ENCODE results near the gene EFCAB12. TPM values are rescaled to one million over a fixed set of nuclear protein-coding genes. Genes with fewer than 3 reads are reported as not detected.
"Not testable (repeated sequence)": the region's sequence is repeated elsewhere in the genome, so short reads cannot be mapped to it uniquely, and the experiment has no call there.

The EFCAB12 gene
- total RNA-seq, 1 donor from 2014 or later = 0.34 TPM

DNA sequence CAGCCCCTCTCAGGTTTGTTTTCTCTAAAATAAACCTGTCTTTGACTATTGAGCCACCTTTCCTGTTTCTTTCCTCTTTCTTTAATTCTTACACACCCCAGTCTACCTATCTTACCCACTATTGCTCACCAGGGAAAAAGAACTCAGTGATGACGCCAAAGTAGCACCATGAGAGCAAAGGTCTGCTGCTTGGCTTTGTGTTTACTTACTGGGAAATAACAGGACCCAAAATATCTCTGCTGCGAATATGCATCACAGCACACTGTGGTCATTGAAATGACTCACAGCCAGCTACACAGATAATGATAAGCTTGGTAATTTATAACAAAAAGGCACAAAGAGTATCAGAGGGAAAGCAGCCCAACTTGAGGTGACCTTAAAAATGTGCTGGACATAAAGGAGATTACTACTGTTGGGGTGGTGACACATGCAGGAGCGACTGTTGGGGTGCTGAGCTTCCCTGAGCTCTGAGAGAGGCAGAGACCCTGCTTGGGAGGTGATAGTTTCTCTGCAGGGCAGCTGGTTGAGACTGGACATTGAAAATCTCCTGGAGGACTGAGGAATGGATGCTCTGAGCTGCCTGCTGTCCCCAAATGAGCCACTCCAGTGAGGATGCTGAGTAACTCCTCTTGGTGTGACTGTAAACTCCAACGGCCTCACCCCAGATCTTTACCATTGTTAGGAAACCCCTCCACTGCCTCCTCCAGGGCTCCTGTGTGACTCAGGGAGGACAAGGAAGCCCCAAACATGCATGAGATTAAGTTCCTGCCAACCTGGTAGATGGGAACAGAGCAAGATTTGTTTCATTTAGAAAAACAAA, 14.5 kb downstream of the EFCAB12 start:
- Mint-ChIP-seq H3K4me1 (ENCODE audit: low read depth) (no peaks in the 10 kb centered on the region), H3K4me3 (no peak overlapping the region), H3K27ac (no peak overlapping the region), H3K9me3 (no peaks in the 10 kb centered on the region), H3K36me3 (ENCODE audit: low read depth) (no peaks in the 10 kb centered on the region), H3K27me3 (ENCODE audit: insufficient read depth) (peaks cover 6% of the 10 kb centered on the region)
- intact Hi-C loops (cut with micrococcal nuclease) = no loop called here
- no peak for DNase-seq (ENCODE audit: low spot score)

DNA sequence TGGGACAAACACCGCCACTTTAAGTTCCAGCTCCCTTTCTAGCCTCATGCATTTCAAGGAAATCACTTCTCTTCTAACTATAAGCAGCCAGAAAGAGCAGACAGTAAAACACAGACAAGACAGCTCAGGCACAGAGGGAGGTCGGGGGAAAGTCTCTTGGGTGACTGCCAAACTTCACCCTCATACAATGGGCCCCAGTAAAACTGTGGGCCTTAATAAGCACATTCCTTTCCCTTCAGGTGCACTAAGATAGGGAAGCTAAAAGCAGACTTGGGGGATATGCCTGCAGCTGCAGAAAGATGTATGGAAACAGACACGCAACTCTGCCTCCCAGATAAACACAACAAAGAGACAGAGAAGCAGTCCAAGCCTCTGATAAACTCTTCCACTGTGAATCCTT, 15.2 kb downstream of the EFCAB12 start:
- H3K4me1 Mint-ChIP-seq (ENCODE audit: low read depth); H3K9me3 Mint-ChIP-seq; H3K27me3 Mint-ChIP-seq (ENCODE audit: insufficient read depth); DNase-seq (ENCODE audit: low spot score); H3K36me3 Mint-ChIP-seq (ENCODE audit: low read depth); H3K4me3 Mint-ChIP-seq; H3K27ac Mint-ChIP-seq; intact Hi-C loops (cut with micrococcal nuclease): not testable (repeated sequence)

DNA sequence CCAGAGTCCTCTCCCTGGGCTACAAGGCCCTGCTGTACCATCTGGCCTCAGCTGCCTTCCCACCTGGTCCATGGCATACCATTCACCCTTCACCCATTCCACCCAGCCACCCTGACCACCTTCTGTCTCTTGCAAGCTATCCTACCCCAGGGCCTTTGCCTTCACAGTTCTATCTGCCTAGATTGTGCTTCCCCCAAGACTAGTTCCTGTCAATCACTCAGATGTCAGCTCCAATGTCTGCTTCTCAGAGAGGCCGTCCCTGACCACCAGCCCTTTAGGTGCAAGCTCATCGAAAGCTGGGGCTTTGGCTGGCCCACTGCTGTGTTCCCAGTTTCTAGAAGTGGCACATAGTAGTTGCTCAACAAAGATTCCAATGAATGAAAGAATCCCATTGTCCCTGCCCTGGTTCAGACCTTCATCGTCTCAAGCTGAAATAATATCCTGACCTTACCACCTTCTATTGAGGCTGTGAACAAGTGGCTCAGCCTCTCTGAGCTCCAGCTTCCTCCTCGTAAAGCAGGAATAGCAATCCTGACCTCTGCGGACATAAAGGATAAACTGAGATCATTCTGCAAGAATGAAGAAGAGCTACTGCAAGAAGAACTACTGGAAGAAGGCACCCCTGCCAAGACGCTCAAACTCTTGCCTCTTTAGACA, 15.8 kb downstream of the EFCAB12 start:
- no peak overlapping the region for H3K4me3 Mint-ChIP-seq
- peaks cover 6% of the 10 kb centered on the region for H3K27me3 Mint-ChIP-seq (ENCODE audit: insufficient read depth)
- no peak overlapping the region for H3K27ac Mint-ChIP-seq
- no peaks in the 10 kb centered on the region for H3K36me3 Mint-ChIP-seq (ENCODE audit: low read depth)
- DNase-seq (ENCODE audit: low spot score) = no peak
- H3K9me3 Mint-ChIP-seq = no peaks in the 10 kb centered on the region
- H3K4me1 Mint-ChIP-seq (ENCODE audit: low read depth) = no peaks in the 10 kb centered on the region
- intact Hi-C loops (cut with micrococcal nuclease) = no loop called here

DNA sequence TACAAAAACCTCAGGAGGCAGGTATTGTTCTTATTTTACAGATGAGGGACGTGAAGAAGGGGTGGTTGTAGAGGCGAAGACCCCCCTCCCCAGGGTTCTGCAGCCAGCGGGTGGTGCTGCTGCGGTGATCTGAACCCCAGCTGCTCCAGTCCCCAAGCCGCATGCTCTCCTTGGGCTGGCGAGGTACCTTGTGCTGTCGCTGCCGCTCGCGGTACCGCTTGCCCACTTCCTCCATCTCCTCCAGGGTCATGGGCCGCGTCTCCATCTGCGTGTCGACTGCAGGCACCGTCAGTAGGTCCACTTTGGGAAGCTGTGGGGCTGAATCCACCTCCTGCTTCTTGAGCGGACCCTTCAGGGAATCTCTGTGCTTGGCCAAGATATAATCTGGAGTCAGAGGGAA, 17.5 kb downstream of the EFCAB12 start:
- peaks cover 6% of the 10 kb centered on the region for H3K27me3 Mint-ChIP-seq (ENCODE audit: insufficient read depth)
- H3K36me3 Mint-ChIP-seq (ENCODE audit: low read depth) = no peaks in the 10 kb centered on the region
- intact Hi-C loops (cut with micrococcal nuclease) = no loop called here
- DNase-seq (ENCODE audit: low spot score) = no peak
- H3K4me3 Mint-ChIP-seq = no peak overlapping the region
- no peaks in the 10 kb centered on the region for H3K9me3 Mint-ChIP-seq
- H3K27ac Mint-ChIP-seq = no peak overlapping the region
- no peaks in the 10 kb centered on the region for H3K4me1 Mint-ChIP-seq (ENCODE audit: low read depth)

DNA sequence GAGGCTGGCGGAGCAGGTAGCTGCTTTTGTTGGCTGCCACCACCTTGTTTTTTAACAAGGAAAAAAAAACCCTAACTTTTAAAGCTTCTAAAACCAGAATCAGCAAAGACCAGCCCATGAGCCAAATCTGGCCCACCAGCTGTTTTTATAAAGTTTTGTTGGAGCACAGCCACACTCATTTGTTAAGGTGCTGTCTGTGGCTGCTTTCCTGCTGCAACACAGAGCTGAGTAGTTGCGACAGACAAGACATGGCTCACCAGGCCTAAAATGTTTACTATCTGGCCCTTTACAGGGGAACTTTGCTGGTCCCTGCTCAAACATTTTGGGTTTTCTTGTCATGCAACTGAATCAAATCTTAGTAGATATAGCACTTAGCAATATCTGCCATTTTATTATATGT, 18.9 kb downstream of the EFCAB12 start:
- no peaks in the 10 kb centered on the region for H3K9me3 Mint-ChIP-seq
- H3K27ac Mint-ChIP-seq = no peak overlapping the region
- peaks cover 6% of the 10 kb centered on the region for H3K27me3 Mint-ChIP-seq (ENCODE audit: insufficient read depth)
- no peaks in the 10 kb centered on the region for H3K36me3 Mint-ChIP-seq (ENCODE audit: low read depth)
- intact Hi-C loops (cut with micrococcal nuclease) = no loop called here
- H3K4me1 Mint-ChIP-seq (ENCODE audit: low read depth) = no peaks in the 10 kb centered on the region
- no peak overlapping the region for H3K4me3 Mint-ChIP-seq
- DNase-seq (ENCODE audit: low spot score) = no peak

DNA sequence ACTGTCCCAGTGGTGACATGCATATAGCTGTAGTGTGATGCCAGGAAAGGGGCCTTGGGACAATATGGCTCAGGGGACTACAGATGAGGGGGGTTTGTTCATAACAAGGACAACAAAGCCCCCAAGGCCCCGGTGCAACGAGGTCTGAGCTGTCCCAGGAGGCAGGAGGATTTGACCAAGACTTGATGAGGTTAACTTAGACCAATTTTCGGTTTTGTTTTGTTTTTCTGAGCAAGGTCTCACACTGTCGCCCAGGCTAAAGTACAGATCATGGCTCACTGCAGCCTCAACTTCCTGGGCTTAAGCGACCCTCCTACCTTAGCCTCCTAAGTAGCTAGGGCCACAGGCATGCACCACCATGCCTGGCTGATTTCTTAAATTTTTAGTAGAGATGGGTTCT, 23.8 kb downstream of the EFCAB12 start:
- Mint-ChIP-seq H3K27me3 (ENCODE audit: insufficient read depth) (no peaks in the 10 kb centered on the region), H3K9me3 (no peaks in the 10 kb centered on the region), H3K36me3 (ENCODE audit: low read depth) (no peaks in the 10 kb centered on the region), H3K27ac (no peak overlapping the region), H3K4me1 (ENCODE audit: low read depth) (peaks cover 3% of the 10 kb centered on the region), H3K4me3 (no peak overlapping the region)
- intact Hi-C loops (cut with micrococcal nuclease) = no loop called here
- DNase-seq (ENCODE audit: low spot score) = no peak

DNA sequence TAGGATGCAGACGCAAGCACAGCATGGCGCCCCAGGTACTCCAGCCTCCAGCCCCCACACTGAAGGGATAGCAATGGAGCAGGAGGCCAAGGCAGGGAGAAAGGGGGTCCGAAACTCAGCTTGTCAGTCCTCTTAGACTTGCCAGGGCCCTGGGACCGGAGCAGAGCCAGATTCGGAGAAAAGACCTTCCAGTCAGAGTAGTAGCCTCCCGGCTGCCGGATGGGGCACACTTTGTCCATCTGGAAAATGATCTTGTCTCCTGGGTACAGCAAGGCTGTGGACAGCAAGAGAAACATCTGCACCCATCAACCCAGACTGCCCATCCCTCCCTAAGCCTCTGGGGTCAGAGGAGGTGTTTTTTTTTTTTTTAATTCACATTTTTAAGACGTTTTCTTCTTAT, 24.3 kb downstream of the EFCAB12 start:
- Mint-ChIP-seq H3K4me3 (no peak overlapping the region), H3K9me3 (no peaks in the 10 kb centered on the region), H3K4me1 (ENCODE audit: low read depth) (peaks cover 7% of the 10 kb centered on the region), H3K36me3 (ENCODE audit: low read depth) (no peaks in the 10 kb centered on the region), H3K27ac (no peak overlapping the region), H3K27me3 (ENCODE audit: insufficient read depth) (no peaks in the 10 kb centered on the region)
- intact Hi-C loops (cut with micrococcal nuclease) = no loop called here
- DNase-seq (ENCODE audit: low spot score) = no peak

DNA sequence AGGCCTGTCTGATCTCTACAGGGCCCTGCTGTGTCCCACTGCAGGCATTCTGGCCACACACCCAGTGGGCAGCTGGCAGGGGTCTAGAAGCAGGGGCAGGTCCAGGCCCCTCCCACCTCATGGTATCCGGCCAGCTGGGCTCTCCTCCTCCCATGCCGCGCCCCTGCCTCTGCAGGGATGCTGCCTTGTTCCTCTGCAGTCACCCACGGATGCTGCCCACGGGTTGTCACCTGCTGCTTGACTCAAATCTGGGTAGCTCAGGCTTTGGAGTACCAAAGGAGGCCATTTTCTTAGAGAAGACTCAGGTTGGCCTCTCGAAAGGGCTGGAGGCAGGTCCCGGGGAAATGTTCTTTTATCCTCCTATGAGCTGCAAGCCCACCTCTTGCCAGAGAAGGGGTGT, 25.0 kb downstream of the EFCAB12 start:
- Mint-ChIP-seq H3K36me3 (ENCODE audit: low read depth) (no peaks in the 10 kb centered on the region), H3K9me3 (no peaks in the 10 kb centered on the region), H3K27ac (no peak overlapping the region), H3K4me3 (no peak overlapping the region), H3K4me1 (ENCODE audit: low read depth) (peaks cover 10% of the 10 kb centered on the region), H3K27me3 (ENCODE audit: insufficient read depth) (no peaks in the 10 kb centered on the region)
- intact Hi-C loops (cut with micrococcal nuclease) = no loop called here
- no peak for DNase-seq (ENCODE audit: low spot score)

DNA sequence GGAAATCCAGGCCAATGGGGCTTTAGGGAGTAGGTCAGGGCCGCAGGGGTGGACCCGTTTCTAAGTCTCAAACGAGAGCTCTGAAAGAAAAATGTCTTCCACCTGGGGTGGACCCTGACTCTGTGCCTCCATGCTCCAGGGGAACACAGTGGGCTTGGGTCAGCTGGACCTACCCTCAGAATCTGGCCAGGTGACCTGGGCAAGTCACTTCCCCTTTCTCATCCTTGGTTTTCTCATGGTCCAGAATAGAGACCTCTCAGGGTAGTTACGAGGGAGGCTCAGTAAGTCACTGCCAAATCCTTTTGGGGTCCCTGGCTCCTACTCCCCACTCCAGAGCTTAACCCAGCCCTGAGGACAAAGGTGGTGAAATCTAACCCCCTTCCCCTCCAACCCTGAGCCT, 25.8 kb downstream of the EFCAB12 start:
- Mint-ChIP-seq H3K36me3 (ENCODE audit: low read depth) (no peaks in the 10 kb centered on the region), H3K27me3 (ENCODE audit: insufficient read depth) (no peaks in the 10 kb centered on the region), H3K9me3 (no peaks in the 10 kb centered on the region), H3K4me3 (no peak overlapping the region), H3K4me1 (ENCODE audit: low read depth) (peaks cover 18% of the 10 kb centered on the region), H3K27ac (no peak overlapping the region)
- no peak for DNase-seq (ENCODE audit: low spot score)
- intact Hi-C loops (cut with micrococcal nuclease) = no loop called here

DNA sequence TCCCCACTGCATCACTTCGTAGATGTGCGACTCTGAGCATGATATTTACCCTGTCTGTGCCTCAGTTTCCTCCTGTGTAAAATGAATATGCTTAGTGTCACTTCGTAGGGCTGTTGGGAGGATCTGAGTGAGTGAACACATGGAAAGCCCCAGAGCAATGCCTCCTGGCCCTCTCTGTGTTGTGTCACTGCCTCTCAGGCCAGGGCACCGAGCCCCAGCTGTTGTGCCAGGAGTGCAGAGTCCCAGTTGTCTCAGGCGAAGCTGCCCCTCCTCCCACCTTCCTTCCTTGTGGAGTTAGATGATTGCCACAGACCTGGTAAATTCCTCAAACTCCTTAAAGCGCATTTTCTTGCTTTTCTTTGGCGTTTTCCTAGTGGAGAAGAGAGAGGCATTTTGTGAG, 26.2 kb downstream of the EFCAB12 start:
- intact Hi-C loops (cut with micrococcal nuclease) = no loop called here
- Mint-ChIP-seq H3K27me3 (ENCODE audit: insufficient read depth) (no peaks in the 10 kb centered on the region), H3K4me1 (ENCODE audit: low read depth) (peaks cover 22% of the 10 kb centered on the region)

DNA sequence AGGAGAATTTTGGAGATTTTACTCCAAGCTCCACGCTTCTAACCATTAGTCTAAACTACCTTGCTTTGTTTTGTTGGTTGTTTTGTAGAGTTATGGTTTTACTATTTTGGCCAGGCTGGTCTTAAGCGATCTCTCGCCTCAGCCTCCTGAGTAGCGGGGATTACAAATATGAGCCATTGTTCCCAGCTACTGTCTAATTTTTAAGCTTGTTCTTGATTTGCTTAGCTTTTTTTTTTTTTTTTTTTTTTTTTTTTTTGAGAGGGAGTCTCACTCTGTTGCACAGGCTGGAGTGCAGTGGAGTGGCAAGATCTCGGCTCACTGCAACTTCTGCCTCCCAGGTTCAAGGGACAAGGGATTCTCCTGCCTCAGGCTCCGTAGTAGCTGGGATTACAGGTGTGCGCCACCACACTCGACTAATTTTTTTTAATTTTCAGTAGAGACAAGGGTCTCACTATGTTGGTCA, 28.5 kb downstream of the EFCAB12 start:
- Mint-ChIP-seq H3K4me3 (peak overlapping the region; percentile 96), H3K27ac (peak overlapping the region; percentile 94), H3K4me1 (ENCODE audit: low read depth) (peaks cover 23% of the 10 kb centered on the region), H3K9me3 (no peaks in the 10 kb centered on the region), H3K36me3 (ENCODE audit: low read depth) (peaks cover 4% of the 10 kb centered on the region), H3K27me3 (ENCODE audit: insufficient read depth) (no peaks in the 10 kb centered on the region)
- intact Hi-C loops (cut with micrococcal nuclease) = loop anchor here (1.0 to 5.0 kb wide), 11 partner anchors 28 to 1277 kb away; partner anchors contain the start of genes ACAD9, CNBP, COPG1 and EFCAB12
- DNase-seq (ENCODE audit: low spot score) = no peak

More for the DNA sequence above, 26.2 kb downstream of the EFCAB12 start:
- Mint-ChIP-seq H3K36me3 (ENCODE audit: low read depth) (no peaks in the 10 kb centered on the region), H3K27ac (no peak overlapping the region), H3K9me3 (no peaks in the 10 kb centered on the region), H3K4me3 (no peak overlapping the region)
- no peak for DNase-seq (ENCODE audit: low spot score)

DNA sequence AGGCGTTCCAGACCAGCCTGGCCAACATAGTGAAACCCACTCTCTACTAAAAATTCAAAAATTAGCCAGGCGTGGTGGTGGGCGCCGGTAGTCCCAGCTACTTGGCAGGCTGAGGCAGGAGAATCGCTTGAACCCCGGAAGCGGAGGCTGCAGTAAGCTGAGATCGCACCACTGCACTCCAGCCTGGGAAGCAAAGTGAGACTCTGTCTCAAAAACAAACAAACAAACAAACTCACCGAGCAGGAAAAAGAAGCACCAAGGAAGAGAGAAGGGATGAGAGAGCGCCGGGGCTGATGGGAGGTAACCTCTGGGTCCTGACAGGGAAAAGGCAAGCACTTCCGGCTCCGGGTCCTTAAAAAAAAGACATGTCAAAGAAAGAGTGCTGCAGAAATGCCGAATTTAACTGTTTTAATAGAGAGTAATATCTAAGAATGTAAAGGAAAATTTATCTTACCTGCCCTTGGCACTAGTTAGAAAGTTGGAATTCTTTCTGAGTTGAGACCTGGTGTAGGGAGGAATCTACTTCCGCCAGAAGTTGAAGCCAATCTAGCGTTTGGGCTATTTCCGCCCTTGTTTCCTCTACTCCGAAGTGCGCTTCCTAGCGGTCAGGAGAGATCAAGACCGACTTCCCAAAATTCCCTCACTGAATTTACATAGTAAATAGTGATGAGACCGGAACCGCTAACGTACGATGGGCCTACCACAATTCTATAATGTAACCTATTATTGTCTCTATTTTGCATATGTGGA, 29.1 kb downstream of the EFCAB12 start:
- intact Hi-C loops (cut with micrococcal nuclease) = loop anchor here (1.0 to 5.0 kb wide), 11 partner anchors 29 to 1277 kb away; partner anchors contain the start of genes ACAD9, CNBP, COPG1 and EFCAB12
- H3K4me1 Mint-ChIP-seq (ENCODE audit: low read depth) = peaks cover 23% of the 10 kb centered on the region
- H3K27ac Mint-ChIP-seq = peak overlapping the region; percentile 94
- no peaks in the 10 kb centered on the region for H3K9me3 Mint-ChIP-seq
- H3K36me3 Mint-ChIP-seq (ENCODE audit: low read depth) = peaks cover 8% of the 10 kb centered on the region
- DNase-seq (ENCODE audit: low spot score) = peak; percentile 73
- peak overlapping the region; percentile 96 for H3K4me3 Mint-ChIP-seq
- no peaks in the 10 kb centered on the region for H3K27me3 Mint-ChIP-seq (ENCODE audit: insufficient read depth)

DNA sequence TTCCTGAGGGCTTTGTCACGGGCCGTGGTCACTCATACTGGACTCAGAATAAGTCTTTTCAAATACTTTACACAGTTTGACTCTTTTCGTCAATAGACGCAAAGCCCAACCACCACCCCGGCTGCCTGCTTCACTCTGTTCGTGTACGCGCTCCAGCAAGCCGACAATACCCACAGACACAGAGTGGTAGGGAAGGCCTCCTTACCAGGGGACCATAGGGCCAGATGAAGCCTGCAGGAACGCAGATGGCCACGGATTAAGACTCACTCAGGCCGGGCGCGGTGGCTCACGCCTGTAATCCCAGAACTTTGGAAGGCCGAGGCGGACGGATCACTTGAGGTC, 29.7 kb downstream of the EFCAB12 start:
- no peak for DNase-seq (ENCODE audit: low spot score)
- intact Hi-C loops (cut with micrococcal nuclease) = loop anchor here (1.0 to 5.0 kb wide), 11 partner anchors 30 to 1276 kb away; partner anchors contain the start of genes ACAD9, CNBP, COPG1 and EFCAB12
- Mint-ChIP-seq H3K27me3 (ENCODE audit: insufficient read depth) (no peaks in the 10 kb centered on the region), H3K27ac (peak overlapping the region; percentile 94), H3K4me3 (peak overlapping the region; percentile 96), H3K4me1 (ENCODE audit: low read depth) (peaks cover 23% of the 10 kb centered on the region), H3K36me3 (ENCODE audit: low read depth) (peaks cover 9% of the 10 kb centered on the region), H3K9me3 (no peaks in the 10 kb centered on the region)

Measured in activated T-helper 1 cell treated with anti-CD3 and anti-CD28 coated beads, Interleukin-12 subunit alpha, Interleukin-12 subunit beta, Interleukin-2, Interleukin-4 antibody, amounts not matched to agents 30 ng/mL and 10 ng/mL and 1 ng/mL, durations not matched to agents 14 hours and 24 hours and 36 hours (primary cell).